ENCODE results near the gene CENPA. TPM values are rescaled to one million over a fixed set of nuclear protein-coding genes. Genes with fewer than 3 reads are reported as not detected.

CENPA gene
- total RNA-seq, 1 donor from 2014 or later: 4.1 TPM

- DNase-seq (ENCODE audit: low spot score): no peak
Observed at GRCh38 chr2:26840937-26841610, 55.2 kb downstream of the CENPA start.

- no peak for DNase-seq (ENCODE audit: low spot score)
Observed at GRCh38 chr2:26843041-26843440, 57.2 kb downstream of the CENPA start.

Other genes starting within 250 kb of the CENPA start
- gene CIB4, start 144.7 kb upstream of the CENPA start, total RNA-seq (ENCODE audit: insufficient read depth, low replicate concordance): not detected
- 11.8 TPM for gene KCNK3, start 93.3 kb upstream of the CENPA start, total RNA-seq (ENCODE audit: insufficient read depth, low replicate concordance)
- 13.2 TPM for gene SLC35F6, start 21.8 kb upstream of the CENPA start, total RNA-seq (ENCODE audit: insufficient read depth, low replicate concordance)
- 0.72 TPM for gene DPYSL5, start 62.1 kb downstream of the CENPA start, total RNA-seq (ENCODE audit: insufficient read depth, low replicate concordance)
- gene MAPRE3, start 184.6 kb downstream of the CENPA start, total RNA-seq (ENCODE audit: insufficient read depth, low replicate concordance): 4.1 TPM
- gene TMEM214, start 246.9 kb downstream of the CENPA start, total RNA-seq (ENCODE audit: insufficient read depth, low replicate concordance): 28.2 TPM